ENCODE results near the gene TMEM238. TPM values are rescaled to one million over a fixed set of nuclear protein-coding genes. Genes with fewer than 3 reads are reported as not detected.

The TMEM238 gene
- total RNA-seq, 1 experiment from 2014 or later, result 1.0 TPM

DNA sequence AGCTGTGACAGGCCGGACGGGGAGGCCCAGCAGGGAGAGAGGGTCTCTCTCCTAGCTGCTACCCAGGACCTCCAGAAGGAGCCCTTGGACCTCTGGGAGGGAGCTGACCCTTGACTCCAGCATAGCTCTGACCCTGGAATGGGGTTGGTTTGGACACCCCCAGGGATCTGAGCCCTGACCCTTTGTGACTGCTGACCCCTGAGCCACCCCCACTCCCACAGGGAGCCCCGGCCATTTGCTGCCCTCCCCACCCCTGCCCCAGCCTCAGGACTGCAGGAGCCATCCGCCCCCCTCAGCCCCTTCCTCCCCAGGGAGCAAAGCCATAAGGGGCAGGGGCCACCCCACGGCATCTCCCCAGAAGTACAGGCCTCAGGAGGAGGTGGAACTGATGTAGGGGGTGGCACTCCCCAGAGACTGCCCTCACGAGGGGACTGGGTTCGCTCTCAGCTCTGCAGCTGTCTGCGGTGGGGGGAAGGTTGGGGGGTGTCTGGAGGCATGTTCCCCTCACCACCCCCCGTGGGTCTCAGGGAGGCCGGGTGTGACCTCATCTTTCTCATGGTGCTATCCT lies 36.6 kb downstream of the TMEM238 start:
- DNase-seq, result peak; percentile 65
- H3K4me3 ChIP-seq (ENCODE audit: insufficient read depth, low read depth, low read length), result no peak overlapping the region
- peaks cover 15% of the 10 kb centered on the region for H3K27me3 ChIP-seq (ENCODE audit: control insufficient read depth, insufficient read depth, low read length)
- H3K36me3 ChIP-seq (replicated peaks; ENCODE audit: control insufficient read depth, insufficient read depth, low read length), result peaks cover 13% of the 10 kb centered on the region

DNA sequence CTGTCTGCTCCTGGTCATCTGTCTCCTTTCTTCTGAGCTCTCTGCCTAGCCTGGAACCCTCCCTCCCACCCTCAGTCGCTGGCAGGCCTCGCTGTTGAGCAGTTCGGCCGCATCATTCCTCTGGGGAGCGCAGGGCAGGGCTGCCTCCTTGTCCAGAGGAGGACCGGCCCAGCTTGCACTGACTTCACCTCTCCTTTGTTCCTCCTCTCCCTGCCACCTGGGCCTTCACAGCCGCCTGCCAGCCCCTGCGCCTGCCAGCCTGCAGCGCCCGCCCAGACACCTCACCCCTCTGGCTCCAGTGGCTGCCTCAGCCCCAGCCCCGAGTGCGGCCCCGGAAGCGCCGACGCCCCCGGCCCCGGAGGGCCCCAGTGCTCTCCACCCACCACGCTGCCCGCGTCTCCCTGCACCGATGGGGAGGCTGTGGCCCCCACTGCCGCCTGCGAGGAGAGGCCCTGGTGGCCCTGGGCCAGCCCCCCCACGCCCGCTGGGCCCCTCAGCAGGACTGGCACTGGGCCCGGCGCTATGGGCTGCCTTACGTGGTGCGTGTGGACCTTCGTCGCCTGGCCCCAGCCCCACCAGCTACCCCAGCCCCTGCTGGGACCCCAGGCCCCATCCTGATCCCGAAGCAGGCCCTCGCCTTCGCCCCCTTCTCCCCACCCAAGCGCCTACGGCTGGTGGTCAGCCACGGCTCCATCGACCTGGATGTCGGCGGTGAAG lies 37.2 kb downstream of the TMEM238 start:
- Histone ChIP-seq H3K36me3 (replicated peaks; ENCODE audit: control insufficient read depth, insufficient read depth, low read length) (peaks cover 14% of the 10 kb centered on the region), H3K27me3 (ENCODE audit: control insufficient read depth, insufficient read depth, low read length) (peaks cover 8% of the 10 kb centered on the region), H3K4me3 (ENCODE audit: insufficient read depth, low read depth, low read length) (no peak overlapping the region)
- peak; percentile 61 for DNase-seq

DNA sequence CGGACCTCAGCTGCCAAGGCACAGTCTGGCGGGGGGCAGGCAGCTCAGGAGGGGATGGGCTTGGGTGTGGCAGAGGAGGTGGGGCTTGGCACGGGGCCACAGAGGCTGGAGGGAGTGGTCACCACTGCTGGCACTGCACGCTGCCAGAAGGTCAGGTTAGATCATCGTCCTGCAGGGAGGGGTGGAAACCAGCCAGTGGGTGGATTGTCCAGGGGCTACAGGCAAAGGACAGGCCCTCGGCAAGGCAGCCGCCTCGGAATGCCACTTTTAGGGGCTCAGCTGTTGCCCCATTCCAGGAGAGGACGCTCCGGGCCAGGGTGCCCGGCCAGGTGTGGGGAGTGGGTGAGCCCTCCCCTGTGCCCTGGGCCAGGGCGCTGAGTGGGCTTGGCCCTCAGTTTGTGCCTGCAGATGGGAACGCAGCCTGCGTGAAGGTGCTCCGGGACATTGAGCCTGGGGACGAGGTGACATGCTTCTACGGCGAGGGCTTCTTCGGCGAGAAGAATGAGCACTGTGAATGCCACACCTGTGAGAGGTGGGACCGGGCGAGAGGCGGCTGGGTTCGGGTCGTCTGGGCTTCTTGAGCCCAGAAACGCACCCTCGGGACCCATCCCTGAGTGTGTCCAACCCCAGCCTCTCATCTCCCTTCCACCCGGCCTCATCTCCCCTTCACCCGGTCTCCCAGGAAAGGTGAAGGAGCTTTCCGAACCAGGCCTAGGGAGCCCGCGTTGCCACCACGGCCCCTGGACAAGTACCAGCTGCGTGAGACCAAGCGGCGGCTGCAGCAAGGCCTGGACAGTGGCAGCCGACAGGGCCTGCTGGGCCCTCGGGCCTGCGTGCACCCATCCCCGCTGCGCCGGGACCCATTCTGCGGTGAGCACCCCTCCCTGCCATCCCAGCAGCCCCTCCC lies 38.0 kb downstream of the TMEM238 start:
- Histone ChIP-seq H3K27me3 (ENCODE audit: control insufficient read depth, insufficient read depth, low read length) (peaks cover 2% of the 10 kb centered on the region; the same call in 1 of the 2 replicates), H3K36me3 (replicated peaks; ENCODE audit: control insufficient read depth, insufficient read depth, low read length) (peaks cover 17% of the 10 kb centered on the region), H3K4me3 (ENCODE audit: insufficient read depth, low read depth, low read length) (no peak overlapping the region)
- peak; percentile 55 for DNase-seq

GRCh38 chr19:55345101-55345817 lies 38.8 kb downstream of the TMEM238 start:
- Histone ChIP-seq H3K4me3 (ENCODE audit: insufficient read depth, low read depth, low read length) (no peak overlapping the region), H3K36me3 (replicated peaks; ENCODE audit: control insufficient read depth, insufficient read depth, low read length) (peaks cover 17% of the 10 kb centered on the region), H3K27me3 (ENCODE audit: control insufficient read depth, insufficient read depth, low read length) (no peaks in the 10 kb centered on the region; the same call in 1 of the 2 replicates)
- peak; percentile 56 for DNase-seq

DNA sequence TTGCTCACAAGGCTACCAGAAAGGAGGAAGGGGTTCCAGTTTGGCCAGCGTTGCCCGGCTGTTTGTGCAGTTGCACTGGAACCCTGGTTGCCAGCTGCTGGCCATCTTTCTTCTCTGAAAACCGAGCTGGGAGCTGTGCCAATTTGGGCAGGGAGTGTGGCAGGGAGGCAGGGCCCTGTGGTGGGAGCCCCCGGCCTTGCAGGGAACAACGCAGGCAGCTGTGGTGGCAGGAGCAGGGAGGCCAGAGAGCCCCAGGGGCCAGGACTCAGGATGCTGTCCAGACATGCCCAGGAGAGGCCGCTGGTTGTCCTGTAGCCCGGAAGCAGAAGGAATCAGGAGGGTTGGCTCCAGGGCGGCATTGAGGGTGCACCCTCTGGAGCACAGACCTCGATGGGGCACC lies 39.6 kb downstream of the TMEM238 start:
- H3K4me3 ChIP-seq (ENCODE audit: insufficient read depth, low read depth, low read length), result no peak overlapping the region
- H3K36me3 ChIP-seq (replicated peaks; ENCODE audit: control insufficient read depth, insufficient read depth, low read length), result peaks cover 17% of the 10 kb centered on the region
- peak; percentile 51 for DNase-seq
- no peaks in the 10 kb centered on the region for H3K27me3 ChIP-seq (ENCODE audit: control insufficient read depth, insufficient read depth, low read length)

DNA sequence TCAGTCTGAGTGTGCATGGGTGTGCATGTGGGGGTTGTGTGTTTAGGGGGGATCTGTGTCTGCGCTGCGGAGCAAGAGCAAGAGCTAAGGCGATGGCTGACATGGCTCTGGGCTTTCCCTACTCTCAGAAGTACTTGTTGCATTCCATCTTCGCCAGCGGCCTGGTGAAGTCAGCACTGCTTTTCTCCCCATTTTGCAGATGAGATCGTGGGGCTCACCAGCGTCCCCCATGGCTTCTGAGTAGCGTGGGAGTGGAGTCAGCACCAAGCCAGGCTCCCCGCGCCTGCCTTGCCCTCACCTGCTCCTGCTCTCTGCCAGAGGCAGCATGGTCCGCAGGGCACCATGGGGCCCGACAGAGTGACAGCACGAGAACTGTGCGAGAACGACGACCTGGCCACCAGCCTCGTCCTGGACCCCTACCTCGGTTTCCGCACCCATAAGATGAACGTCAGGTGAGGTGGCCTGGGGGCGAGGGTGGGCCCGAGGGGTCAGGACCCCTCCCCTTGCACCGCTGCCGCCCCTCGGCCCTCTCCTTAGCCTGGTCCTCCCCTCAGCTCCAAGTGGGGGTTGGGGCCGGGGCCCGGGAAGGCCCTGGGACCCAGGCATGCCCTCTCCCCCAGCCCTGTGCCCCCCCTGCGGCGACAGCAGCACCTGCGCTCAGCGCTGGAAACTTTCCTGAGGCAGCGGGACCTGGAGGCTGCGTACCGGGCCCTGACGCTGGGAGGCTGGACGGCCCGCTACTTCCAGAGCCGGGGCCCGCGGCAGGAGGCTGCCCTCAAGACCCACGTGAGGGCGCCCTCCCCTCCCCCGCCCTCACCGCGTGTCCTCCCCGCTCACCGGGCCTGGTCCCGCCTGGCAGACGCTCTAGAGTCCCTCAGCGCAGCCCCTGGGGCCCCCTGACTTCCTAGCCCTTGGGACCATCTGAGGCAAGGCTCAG lies 42.2 kb downstream of the TMEM238 start:
- peak; percentile 77 for DNase-seq
- H3K36me3 ChIP-seq (replicated peaks; ENCODE audit: control insufficient read depth, insufficient read depth, low read length), result peaks cover 16% of the 10 kb centered on the region
- H3K4me3 ChIP-seq (ENCODE audit: insufficient read depth, low read depth, low read length), result peak overlapping the region; percentile 23
- H3K27me3 ChIP-seq (ENCODE audit: control insufficient read depth, insufficient read depth, low read length), result no peaks in the 10 kb centered on the region

DNA sequence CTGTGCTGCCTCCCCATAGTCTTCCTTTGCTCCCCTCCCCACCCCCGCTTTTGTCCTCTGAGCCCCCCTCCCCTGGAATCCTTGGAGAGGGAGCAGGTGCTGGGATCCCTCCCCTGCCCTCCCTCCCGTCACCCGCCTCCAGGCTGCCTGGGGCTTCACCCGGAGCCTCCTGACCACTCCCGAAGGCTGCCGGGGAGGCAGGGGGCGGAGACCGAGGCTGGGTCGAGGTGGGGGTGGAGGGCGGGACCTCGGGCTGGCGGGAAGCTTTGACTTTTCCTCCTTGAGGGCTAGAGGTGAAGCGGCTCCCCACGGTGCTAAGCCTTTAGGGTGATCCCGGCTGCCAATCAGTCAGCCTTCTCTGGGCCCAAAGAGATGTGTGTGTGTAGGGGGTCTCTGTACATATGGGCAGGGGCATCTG lies 42.9 kb downstream of the TMEM238 start:
- Histone ChIP-seq H3K36me3 (replicated peaks; ENCODE audit: control insufficient read depth, insufficient read depth, low read length) (peaks cover 16% of the 10 kb centered on the region), H3K27me3 (ENCODE audit: control insufficient read depth, insufficient read depth, low read length) (no peaks in the 10 kb centered on the region), H3K4me3 (ENCODE audit: insufficient read depth, low read depth, low read length) (peak overlapping the region; percentile 73; the same call in 1 of the 2 replicates)
- DNase-seq, result peak; percentile 98

DNA sequence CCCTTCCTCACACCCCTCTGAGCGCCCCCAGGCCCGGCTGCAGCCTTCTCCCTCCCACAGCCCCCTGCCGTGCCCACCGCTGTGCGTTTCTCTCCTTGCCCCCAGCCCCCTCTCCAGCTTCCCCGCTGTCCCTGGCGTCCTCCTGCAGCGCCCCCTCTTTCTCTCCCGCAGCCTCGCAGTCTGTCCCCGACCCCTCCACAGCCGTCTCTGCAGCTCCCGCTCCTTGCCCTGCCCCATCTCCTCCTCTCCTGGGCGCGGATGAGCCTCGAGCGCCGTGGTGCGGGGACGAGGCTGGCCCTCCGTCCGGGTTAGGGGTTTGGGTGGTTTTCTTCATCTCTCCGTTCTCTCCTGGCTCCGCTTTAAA lies 43.3 kb downstream of the TMEM238 start:
- Histone ChIP-seq H3K36me3 (replicated peaks; ENCODE audit: control insufficient read depth, insufficient read depth, low read length) (peaks cover 16% of the 10 kb centered on the region), H3K27me3 (ENCODE audit: control insufficient read depth, insufficient read depth, low read length) (no peaks in the 10 kb centered on the region), H3K4me3 (ENCODE audit: insufficient read depth, low read depth, low read length) (peak overlapping the region; percentile 73)
- DNase-seq, result no peak

DNA sequence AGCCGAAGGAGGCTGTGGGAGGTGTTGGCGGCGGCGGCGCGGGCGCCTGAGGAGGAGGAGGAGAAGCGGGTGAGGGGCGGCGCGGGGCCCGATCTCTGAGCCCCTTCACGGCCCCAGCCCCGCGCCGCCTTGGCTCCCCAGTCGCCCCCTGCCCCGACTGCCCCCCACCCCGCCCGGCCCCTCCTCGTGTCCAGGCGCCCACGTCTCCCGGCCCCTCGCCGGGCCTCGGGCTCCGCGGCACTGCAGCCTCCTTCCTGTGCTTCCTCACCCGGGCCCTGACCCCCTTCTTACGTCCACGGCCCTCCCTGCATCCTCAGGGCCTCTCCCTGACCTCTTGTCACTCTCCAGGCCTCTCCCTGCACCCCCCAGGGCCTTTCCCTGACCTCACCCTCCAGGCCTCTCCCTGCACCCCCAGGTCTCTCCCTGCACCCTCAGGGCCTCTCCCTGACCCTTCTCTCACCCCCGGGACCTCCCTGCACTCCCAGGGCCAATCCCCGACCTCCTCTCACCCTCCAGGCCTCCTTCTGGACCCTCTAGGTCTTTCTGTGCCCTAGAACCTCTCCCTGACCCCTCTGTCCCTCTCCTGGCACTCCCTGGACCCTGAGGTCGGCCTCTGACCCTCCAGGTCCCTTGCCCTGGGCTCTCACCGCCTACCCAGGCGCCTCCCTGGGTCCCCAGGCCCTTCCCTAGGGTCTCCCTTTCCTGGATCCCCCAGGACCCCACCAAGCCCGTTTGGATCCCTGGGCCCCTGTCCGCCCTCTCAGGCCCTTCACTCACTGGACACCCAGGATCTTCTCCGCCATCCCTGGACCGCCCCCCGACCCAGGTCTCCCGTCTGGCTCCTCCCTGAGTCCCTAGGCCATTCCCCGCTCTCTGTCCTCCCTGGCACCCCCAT lies 44.0 kb downstream of the TMEM238 start:
- peak overlapping the region; percentile 73 for H3K4me3 ChIP-seq (ENCODE audit: insufficient read depth, low read depth, low read length)
- peak; percentile 83 for DNase-seq
- no peaks in the 10 kb centered on the region for H3K27me3 ChIP-seq (ENCODE audit: control insufficient read depth, insufficient read depth, low read length)
- H3K36me3 ChIP-seq (replicated peaks; ENCODE audit: control insufficient read depth, insufficient read depth, low read length), result peaks cover 16% of the 10 kb centered on the region

GRCh38 chr19:55339105-55339888 lies 44.8 kb downstream of the TMEM238 start, which contains the start of gene KMT5C:
TSS of gene KMT5C (plus strand) at chr19:55339876. CDS start at chr19:55341937, 2,061 bp downstream.
- peak; percentile 100 for DNase-seq
- Histone ChIP-seq H3K4me3 (ENCODE audit: insufficient read depth, low read depth, low read length) (peak within 1 kb of the TSS; percentile 73), H3K27me3 (ENCODE audit: control insufficient read depth, insufficient read depth, low read length) (no peaks in the 10 kb centered on the region), H3K36me3 (replicated peaks; ENCODE audit: control insufficient read depth, insufficient read depth, low read length) (peaks cover 16% of the 10 kb centered on the region)

DNA sequence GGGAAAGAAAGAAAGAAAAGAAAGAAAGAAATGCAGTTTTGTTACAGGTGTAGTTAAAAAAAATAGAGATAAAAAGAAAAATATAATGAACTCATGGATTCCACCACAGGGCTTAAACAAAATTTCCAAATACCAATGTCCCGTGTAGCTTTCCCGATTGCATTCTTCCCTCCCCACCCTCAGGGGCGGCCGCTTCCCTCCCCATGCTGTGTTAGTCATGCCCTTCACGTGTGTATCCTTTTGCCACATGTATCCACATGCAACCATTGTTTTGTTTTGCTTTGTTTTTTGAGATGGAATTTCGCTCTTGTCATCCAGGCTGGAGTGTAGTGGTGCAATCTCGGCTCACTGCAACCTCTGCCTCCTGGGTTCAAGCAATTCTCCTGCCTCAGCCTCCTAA lies 48.0 kb downstream of the TMEM238 start:
- Histone ChIP-seq H3K27me3 (ENCODE audit: control insufficient read depth, insufficient read depth, low read length) (no peaks in the 10 kb centered on the region), H3K36me3 (replicated peaks; ENCODE audit: control insufficient read depth, insufficient read depth, low read length) (no peaks in the 10 kb centered on the region), H3K4me3 (ENCODE audit: insufficient read depth, low read depth, low read length) (no peak overlapping the region)
- no peak for DNase-seq

DNA sequence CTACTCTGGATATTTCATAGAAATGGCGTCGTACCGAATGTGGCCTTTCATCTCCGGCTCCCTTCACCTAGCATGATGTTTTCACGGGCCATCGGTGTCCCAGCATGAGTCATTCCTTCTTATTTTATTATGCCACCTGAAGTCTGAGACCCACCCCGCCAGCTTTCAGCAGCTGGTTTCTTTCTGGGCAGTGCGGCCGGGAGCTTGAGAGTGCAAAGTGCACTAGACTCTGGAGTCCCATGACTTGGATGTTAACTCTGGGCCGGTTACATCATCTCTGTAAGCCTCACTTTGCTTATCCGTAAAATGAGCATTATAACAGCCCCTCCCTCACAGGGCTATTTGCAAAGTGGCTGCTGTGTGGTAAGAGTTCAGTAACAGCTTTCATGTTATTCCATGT lies 50.2 kb downstream of the TMEM238 start:
- H3K36me3 ChIP-seq (replicated peaks; ENCODE audit: control insufficient read depth, insufficient read depth, low read length), result no peaks in the 10 kb centered on the region
- peak; percentile 9 for DNase-seq

More for the DNA sequence above, 50.2 kb downstream of the TMEM238 start:
- no peaks in the 10 kb centered on the region for H3K27me3 ChIP-seq (ENCODE audit: control insufficient read depth, insufficient read depth, low read length)
- no peak overlapping the region for H3K4me3 ChIP-seq (ENCODE audit: insufficient read depth, low read depth, low read length)

Measured in H7 (cell line).